NCI-H2171 (cell line): ENCODE results near the gene APLP2.
"Not testable (repeated sequence)": the region's sequence is repeated elsewhere in the genome, so short reads cannot be mapped to it uniquely, and the experiment has no call there.

Experiments used
- DNase-seq: peaks from one replicate; lab custom pipeline; 2025; lab: John Stamatoyannopoulos, UW

Gene APLP2

DNA sequence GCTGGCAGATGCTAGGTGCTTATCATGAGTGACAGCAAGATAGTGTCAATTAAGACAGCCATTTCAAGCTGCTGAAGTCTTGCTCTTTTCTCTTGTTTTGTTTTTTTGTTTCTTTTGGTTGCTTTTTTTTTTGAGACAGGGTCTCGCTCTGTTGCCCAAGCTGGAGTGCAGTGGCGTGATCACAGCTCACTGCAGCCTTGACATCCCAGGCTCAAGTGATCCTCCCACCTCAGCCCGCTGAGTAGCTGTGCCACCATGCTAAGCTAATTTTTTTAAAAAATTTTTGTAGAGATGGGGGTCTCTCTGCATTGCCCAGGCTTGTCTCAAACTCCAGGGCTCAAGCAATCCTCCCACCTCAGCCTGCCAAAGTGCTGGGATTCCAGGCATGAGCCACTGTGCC, 102.3 kb downstream of the APLP2 start:
- not testable (repeated sequence) for DNase-seq

DNA sequence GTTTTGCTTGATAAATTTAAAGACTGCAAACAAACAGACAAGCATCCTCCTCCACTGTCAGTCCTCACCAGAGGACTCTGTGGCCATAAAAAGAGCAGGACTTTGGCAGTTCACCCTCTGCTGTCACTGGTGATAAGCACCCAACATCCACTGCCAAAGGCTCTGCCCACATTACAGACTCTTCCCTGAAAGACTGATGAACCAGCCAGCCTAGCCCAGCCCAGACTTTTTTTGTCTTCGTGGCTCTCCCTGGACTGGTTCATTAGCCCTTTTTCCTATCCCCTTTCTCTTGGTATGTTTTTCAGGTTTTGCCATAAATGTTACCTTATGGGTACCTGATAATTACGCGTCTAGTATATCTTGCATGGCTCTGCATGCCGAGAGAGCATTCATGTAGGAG, 104.9 kb downstream of the APLP2 start:
- DNase-seq = no peak

DNA sequence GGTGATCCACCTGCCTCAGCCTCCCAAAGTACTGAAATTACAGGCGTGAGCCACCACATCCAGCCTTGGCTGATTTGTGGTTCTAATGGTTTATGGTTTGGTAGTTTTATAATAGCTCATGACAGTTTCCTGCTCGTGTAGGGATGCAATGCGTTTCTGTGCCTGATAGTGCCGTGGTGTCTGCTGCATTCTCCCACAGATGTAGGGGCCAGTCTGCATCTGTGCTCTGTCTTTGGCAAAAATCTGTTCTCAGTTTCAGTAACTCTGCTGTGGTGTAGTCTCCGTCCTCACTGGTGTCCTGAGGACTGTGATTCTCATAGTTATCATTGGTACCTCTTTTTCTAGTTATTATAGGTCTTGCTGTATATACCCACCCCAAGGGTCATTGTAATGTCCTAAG, 106.2 kb downstream of the APLP2 start:
- no peak for DNase-seq

DNA sequence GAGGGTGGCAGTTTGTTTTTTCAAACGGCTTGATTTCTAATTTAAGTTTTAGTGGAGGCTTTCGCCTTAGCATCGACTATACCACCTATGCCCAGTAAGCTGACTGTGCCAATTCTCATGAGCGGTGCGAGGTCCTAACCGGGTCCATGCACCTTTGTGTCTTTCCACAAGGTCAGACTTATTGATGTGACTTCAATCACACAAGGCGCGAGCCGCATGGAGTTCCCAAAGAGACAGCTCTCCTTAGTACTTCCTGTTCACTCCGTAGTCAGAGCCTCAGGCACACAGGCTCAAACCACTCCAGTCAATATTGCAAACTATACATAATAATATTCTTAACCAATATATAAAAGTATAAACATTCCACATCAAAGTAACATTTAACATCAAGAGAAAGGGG, 108.1 kb downstream of the APLP2 start:
- DNase-seq = no peak

DNA sequence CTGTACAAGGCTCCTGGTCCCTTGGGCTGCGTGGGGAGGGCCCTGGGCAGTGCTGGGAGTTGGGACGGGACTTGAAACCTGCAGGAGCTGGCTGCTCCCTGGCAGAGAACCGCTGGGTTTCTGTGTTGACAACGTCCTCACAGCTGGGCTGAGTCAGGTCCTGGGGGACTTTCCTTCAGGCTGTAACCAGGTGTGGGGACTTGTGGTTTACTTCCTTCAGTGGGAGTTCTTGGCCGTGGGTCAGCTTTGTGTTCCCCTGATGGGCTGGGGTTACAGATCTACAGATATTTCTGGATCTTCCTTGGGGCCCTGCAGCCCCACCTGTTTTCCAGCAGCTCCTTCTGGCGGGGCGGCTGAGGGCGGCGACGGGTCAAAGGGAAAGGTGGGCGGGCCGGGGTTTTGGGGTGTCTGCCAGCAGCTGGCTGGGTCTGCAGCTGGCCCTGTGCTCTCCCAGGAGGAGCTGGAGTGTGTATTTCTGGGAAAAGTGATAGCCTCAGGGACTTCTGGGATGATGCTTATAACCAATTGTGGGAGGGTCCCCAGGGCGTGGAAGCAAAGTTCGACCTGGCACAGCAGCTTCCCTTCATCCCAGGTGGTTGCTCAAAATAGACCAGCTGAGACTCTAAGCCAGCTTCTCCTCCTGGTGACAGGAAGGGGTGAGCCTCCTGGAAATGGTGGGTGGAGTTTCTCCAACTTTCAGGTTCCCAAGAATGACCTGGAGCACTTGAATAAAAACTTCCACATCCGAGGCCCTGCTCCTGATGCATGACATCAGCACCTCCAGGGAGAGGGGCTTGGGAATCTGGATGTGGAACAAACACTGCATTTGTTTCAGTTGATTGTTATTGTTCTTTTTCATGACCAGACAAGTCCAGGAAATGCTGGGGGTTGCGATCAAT, 109.0 kb downstream of the APLP2 start:
- no peak for DNase-seq

DNA sequence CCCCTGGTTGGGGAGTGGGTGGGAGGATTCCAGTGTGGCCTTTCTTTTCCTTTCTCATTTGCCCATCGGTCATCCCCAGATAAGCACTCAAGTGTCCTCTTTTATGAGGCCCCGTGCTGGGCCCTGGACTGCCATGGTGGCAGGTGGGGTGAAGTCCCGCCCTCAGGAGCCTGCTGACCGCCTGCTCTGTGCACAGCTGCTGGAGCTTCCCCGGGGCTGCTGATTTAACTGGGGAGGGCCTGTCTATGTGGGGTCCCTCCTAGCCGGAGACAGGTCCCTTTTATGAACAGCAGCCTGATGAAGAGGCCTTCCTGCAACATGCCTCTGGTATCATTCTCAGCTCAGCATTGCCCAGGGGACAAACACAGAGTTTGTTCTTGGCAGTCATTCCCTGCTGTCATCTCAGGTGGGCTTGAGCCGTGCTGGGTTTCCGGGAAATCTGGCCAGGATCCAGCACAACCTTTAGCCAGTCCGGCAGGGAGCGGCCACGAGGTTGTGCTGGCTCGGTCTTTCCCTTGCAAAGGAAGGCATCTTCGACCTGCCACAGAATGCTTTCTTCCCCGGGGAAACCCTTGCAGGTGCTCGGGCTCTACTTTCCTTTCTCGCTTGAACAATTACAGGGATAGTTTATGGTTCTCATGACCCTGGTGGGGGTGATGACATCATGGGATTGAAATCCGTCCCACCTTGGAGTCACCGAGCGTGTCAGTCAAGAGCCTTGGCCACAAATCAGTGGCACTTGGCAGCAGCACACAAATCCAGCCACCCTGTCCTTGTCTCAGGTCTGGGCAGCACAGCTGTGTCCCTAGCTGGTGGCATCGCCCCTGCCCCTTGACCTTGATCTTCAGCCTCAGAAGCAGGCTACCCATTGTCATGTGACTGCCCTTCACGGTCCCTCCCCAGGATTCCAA, 110.0 kb downstream of the APLP2 start:
- DNase-seq = no peak

DNA sequence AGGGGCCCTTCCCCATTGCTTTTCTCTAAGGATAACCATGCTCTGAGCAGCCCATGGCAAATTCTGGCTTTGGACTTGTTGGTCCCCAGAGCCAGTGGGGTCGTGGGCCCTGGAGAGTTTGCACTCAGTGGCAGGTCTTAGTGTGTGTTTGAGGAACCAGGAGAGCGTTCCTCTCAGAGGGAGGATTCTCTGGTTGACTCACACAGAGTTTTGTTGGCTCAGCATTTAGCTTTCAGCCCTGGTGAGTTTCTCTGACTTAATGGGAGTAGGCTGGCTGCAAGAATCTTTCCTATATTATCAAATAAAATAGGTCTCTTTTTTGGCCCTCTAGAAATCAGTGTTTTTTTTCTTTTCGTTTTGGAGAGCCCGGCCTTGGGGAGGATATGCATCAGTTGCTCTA, 110.8 kb downstream of the APLP2 start:
- no peak for DNase-seq

DNA sequence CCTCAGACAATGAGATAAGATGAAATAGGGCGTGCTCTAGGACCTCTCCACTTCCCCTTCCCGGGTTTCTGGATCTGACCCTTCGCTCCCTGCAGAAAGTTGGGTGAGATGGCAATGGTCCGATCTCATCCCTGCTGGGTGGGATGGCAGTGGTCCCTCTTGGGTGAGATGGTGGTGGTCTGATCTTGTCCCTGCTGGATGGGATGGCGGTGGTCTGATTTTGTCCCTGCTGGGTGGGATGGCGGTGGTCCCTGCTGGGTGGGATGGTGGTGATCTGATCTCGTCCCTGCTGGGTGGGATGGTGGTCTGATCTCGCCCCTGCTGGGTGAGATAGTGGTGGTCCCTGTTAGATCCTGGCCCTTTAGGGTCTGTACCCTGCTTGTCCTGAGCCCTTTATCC, 111.2 kb downstream of the APLP2 start:
- no peak for DNase-seq

DNA sequence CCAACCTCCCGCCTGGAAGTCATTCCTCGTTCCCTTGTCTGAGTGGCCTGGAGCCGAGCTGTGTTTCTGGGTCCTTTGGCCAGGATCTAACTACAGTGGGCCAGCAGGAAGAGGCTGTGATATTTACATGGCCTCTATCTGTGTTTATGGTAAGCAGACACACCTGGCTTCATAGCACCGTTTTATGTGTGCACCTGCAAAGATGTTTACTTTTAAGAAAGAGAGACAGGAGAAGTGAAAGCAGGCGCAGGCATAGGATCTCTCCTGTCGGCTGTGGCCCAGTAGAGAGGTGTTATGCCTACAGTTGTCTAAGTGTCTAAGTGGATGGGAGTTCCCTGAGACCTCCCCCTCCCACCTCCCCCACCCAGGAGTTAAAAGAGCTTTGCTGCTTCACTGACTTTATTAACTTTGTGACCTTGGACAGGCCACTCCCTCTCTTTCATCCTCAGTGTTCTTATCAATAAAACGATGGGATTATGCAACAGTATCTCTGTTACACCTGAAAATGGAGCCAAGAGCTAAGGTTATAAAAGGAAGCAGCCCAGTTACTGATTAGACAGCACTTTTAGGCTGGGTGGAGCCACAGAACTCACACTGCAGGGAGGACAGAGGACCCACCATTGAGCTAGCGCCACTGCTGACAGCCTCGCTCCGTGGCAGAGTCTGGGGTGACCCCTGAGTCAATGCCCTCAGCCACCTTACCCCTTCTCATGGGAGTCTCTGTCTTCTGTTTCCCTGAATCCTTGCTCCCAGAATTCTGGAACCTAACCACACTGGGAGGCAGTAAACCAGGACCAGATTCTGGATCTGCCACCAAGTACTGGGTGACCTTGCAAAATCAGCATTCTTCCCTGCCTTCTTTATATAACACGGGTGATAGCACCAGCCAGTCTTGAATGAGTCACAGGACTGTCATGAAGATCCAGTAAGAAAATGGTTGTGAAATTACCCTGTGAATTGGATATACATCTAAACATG, 111.9 kb downstream of the APLP2 start:
- DNase-seq = no peak

DNA sequence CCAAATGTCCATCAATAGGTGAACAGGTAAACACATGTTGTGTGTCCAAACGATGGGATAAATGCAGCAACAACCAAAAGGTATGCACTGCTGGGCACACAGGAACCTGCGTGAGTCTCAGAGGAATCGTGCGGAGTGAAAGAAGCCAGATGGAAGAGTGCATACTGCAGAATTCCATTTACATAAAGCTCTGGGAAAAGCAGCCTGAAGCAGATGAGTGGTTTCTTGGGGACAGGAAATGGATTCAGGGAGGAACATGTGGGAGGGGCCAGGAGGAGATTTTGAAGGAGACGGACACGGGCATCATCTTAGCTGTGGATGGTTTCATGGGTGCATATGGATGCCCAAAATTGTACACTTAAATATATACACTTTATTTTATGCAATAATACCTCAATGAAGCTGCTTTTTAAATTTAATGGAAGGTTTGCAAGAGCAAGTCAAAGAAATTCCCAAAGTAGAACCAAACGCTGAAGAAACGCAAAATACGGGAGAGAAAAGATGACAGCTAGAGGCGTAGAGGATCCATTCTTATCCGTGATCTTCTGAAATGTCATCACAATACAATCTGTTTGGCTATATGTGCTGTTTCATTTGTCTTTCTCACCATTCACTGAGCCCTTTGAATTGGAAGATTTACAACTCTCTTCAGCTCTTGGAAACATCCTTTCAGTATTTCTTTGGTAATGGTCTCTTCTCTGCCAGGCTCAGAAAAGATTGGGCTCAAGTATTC, 114.3 kb downstream of the APLP2 start:
- no peak for DNase-seq

DNA sequence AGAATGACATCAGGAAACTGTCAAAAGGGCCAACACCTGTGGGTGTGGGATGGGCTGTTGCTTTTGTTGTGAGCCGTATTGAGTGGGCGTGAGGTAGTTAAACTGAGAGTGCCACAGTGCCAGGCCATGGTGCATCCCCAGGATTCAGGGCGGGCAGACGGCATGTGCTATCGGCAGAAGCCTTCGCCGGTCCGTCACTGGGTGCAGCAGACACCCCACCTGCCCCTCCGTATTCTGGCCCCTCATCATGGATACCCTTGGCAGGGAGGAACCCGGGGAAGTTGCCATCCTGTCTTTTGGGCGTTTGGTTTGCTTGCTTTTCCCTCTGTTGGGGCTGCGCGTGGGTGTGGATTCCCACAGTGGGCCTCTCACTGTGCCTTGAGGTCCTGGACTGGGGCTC, 117.4 kb downstream of the APLP2 start:
- no peak for DNase-seq

DNA sequence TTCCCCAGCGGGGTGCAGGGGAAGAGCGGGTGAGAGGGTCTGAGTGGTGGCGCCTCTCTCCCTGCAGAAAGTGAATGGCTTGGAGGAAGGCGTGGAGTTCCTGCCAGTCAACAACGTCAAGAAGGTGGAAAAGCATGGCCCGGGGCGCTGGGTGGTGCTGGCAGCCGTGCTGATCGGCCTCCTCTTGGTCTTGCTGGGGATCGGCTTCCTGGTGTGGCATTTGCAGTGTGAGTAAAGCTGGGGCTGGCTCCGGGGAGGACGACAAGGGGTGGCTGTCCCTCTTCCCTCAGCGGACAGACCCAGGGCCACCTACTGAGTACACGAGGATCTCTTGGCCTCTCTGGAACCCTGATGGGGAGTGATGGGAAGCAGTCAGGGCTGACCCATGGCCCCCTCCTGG, 118.4 kb downstream of the APLP2 start:
- DNase-seq = no peak

DNA sequence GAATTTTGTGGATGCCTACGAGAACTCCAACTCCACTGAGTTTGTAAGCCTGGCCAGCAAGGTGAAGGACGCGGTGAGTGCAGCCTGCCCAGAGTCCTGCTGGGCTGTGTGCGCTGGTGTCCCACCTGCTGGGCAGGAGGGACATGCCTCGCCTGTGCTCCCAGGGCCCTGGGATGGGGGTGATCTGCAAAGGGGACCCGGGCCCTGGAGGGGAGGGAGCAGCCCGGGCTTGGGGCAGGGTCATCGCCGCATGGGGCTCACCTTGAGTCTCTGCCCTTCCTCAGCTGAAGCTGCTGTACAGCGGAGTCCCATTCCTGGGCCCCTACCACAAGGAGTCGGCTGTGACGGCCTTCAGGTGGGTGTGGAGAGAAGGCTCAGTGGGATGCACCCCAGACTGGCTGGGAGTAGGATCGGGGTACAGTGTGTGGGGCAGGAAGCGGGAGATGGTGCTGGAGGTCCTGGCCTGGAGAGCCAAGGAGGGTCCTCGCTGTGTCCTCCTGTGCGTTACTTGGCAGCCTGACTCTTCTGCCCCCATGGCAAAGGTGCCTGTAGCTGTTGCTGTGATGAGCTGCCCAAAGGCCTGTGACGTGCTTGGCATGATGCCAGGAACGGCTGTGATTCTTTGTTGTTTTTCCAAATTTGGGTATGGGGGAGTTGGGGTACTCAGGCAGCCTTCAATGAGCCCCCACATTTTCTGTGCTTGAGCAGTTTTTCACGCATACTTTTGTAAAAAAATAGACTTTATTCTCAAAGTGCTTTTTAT, 119.1 kb downstream of the APLP2 start:
- no peak for DNase-seq

DNA sequence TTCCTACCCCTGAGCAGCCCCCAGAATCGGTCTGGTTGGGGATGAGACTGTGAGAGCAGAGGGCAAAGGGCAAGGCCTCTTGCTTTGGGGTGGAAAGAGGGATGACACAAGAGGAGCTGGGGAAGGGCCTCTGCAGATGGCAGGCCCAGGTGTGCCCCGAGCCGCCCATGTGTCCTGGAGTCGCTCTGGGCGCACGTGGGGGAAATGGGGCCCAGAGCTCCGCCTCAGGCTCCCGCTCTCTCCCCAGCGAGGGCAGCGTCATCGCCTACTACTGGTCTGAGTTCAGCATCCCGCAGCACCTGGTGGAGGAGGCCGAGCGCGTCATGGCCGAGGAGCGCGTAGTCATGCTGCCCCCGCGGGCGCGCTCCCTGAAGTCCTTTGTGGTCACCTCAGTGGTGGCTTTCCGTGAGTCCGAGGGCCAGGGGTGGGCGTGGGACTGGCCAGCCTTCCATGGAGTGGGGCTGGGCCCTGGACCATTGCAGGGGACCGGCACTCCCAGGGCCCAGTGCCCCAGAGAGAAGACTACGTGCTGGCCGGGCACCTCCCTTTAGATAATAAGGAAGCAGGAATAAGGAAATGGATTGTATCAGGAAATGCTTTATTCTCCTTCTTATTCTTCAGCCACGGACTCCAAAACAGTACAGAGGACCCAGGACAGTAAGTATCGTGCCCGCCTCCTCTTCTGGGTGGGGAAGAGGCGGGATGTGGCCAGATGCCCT, 120.0 kb downstream of the APLP2 start:
- DNase-seq = no peak

DNA sequence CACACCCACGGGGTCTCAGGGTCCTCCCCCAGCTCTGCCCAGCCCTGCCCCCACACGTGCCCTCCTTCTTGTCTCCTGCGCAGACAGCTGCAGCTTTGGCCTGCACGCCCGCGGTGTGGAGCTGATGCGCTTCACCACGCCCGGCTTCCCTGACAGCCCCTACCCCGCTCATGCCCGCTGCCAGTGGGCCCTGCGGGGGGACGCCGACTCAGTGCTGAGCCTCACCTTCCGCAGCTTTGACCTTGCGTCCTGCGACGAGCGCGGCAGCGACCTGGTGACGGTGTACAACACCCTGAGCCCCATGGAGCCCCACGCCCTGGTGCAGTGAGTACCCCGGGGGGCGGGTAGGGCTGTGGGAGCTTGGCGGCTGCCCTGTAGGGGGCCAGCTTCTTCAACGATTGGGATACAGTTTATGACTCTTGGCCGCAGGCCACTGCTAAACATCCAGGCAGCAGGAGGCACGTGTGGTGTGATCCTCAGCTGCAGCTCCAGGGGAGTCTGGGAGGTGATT, 120.7 kb downstream of the APLP2 start:
- DNase-seq = no peak

DNA sequence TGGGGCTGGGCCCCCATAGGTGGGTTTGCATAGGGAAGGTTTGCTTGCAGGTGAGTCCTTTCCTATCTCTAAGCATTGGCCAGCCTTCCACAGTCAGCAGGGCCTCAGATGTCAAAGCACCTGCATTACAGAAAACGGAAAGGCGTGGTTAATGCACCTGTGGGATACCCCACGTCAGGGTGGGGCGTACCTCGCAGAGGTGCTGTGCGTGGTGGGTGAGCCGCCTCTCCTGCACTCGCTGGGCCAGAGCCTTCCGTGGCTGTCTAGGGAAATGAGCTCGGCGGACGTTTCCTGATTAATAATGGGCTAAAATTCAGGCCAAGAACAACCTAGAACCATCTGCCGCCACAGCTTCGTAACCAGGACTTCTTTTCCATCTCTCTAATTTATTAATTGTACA, 122.2 kb downstream of the APLP2 start:
- DNase-seq = no peak

DNA sequence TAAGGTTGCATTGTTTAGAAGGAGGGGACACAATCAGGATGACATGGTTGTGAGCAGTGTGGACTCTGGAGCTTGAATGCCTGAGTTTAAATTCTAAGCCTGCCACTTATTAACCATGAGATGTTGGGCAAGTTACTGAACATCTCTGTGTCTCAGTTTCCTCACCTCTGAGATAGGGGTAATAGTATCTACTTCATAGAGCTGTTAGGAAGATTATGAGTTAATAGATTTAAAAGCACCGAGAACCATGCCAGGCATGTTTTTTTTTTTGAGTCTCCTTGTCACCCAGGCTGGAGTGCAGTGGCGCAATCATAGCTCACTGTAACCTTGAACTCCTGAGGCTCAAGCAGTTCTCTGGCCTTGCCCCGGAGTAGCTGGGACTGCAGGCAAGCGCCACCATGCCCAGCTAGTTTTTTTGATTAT, 123.2 kb downstream of the APLP2 start:
- no peak for DNase-seq

DNA sequence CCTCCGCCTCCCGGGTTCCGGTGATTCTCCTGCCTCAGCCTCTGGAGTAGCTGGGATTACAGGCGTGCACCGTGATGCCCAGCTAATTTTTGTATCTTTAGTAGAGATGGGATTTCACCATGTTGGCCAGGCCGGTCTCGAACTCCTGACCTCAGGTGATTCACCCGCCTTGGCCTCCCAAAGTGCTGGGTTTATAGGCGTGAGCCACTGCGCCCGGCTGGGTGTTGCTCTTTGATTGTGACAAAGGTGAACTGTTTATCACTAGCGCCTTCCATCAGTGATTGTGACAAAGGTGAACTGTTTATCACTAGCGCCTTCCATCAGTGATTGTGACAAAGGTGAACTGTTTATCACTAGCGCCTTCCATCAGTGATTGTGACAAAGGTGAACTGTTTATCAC, 123.9 kb downstream of the APLP2 start:
- DNase-seq = not testable (repeated sequence)
